Testis (tissue), 2 donors: ENCODE measurements around the gene MRPL36.

ENCODE experiments used
- POLR2A ChIP-seq: fragments of 450-650 bp; IDR thresholded peaks from one replicate; pipeline ENCODE4 v1.6.1; 2017; ENCODE audit warnings: antibody characterized with exemption, mild to moderate bottlenecking, moderate library complexity
- TF ChIP-seq, protein P1 (sequence below), 3 experiments: fragments of 450-650 bp in 2 of 3; fragments of 200-600 bp in 1 of 3; sonication (generic) in 1 of 3; IDR thresholded peaks; one replicate each; pipeline ENCODE4 v1.5.1; 2016 to 2019; ENCODE audit warnings: antibody characterized with exemption in 3 of 3, mild to moderate bottlenecking in 2 of 3, moderate library complexity in 1 of 3

DNA sequence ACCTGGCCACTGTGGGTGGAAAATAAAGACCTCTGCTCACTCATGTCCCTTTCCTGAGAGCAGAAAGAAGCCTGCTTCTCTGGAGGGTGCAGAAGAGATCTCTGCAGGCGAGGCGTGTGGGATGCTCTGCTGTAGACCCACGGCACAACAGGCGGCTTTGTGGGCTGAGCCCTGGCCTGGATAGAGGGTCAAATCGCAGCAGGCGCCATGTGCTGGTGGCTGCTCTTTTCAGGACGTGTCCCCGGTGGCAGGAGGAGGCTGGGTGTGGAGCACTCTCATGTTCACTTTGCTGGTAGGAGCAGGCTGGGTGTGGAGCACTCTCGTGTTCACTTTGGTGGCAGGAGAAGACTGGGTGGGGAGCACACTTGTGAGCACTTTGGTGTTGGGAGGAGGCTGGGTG is 48.0 kb upstream of the MRPL36 start:
- TF ChIP-seq, protein P1, sequence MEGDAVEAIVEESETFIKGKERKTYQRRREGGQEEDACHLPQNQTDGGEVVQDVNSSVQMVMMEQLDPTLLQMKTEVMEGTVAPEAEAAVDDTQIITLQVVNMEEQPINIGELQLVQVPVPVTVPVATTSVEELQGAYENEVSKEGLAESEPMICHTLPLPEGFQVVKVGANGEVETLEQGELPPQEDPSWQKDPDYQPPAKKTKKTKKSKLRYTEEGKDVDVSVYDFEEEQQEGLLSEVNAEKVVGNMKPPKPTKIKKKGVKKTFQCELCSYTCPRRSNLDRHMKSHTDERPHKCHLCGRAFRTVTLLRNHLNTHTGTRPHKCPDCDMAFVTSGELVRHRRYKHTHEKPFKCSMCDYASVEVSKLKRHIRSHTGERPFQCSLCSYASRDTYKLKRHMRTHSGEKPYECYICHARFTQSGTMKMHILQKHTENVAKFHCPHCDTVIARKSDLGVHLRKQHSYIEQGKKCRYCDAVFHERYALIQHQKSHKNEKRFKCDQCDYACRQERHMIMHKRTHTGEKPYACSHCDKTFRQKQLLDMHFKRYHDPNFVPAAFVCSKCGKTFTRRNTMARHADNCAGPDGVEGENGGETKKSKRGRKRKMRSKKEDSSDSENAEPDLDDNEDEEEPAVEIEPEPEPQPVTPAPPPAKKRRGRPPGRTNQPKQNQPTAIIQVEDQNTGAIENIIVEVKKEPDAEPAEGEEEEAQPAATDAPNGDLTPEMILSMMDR (IDR thresholded peaks at IDR 0.05): no peak
- TF ChIP-seq POLR2A: no peak
